ENCODE results near the gene RNF11. TPM values are rescaled to one million over a fixed set of nuclear protein-coding genes. Genes with fewer than 3 reads are reported as not detected.
"Not testable (repeated sequence)": the region's sequence is repeated elsewhere in the genome, so short reads cannot be mapped to it uniquely, and the experiment has no call there.

Gene RNF11
- total RNA-seq, 3 donors from 2014 or later = 29.7 to 33.3 (median 30.3) TPM

DNA sequence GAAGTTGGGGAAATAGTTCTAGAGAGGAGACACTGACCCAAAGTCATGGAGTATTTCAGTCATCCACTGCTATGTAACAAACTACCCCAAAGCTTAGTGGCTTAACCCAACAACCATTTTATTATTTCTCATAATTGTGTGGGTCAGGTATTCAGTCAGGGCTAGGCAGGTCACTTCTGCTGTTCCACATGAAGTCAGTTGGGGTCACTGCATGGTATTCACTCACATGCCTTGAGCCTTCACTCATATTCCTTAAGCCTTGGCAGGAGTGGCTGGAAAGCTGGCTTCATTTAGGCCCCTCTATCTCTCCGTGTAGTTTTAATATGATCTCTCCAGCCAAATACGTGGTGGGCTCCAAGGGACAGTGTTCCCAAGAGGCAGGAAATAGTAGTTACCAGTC, 17.5 kb upstream of the RNF11 start:
- Mint-ChIP-seq H3K27me3 (ENCODE audit: low read depth) (no peaks in the 10 kb centered on the region), H3K4me3 (no peak overlapping the region), H3K9me3 (no peaks in the 10 kb centered on the region), H3K4me1 (ENCODE audit: low read depth) (peaks cover 17% of the 10 kb centered on the region), H3K36me3 (ENCODE audit: insufficient read depth) (no peaks in the 10 kb centered on the region)
- ATAC-seq = no peak
- DNase-seq = no peak

GRCh38 chr1:51219022-51219421, 17.1 kb upstream of the RNF11 start:
- no peak for DNase-seq
- Mint-ChIP-seq H3K36me3 (ENCODE audit: insufficient read depth) (no peaks in the 10 kb centered on the region), H3K27me3 (ENCODE audit: low read depth) (no peaks in the 10 kb centered on the region), H3K9me3 (no peaks in the 10 kb centered on the region), H3K4me3 (no peak overlapping the region), H3K4me1 (ENCODE audit: low read depth) (peaks cover 17% of the 10 kb centered on the region)
- no peak for ATAC-seq

GRCh38 chr1:51221529-51221928, 14.5 kb upstream of the RNF11 start:
- H3K9me3 Mint-ChIP-seq; H3K4me1 Mint-ChIP-seq (ENCODE audit: low read depth); DNase-seq; H3K4me3 Mint-ChIP-seq; H3K27me3 Mint-ChIP-seq (ENCODE audit: low read depth); ATAC-seq; H3K36me3 Mint-ChIP-seq (ENCODE audit: insufficient read depth): not testable (repeated sequence)

- Mint-ChIP-seq H3K4me3 (no peak overlapping the region), H3K27me3 (ENCODE audit: low read depth) (peaks cover 2% of the 10 kb centered on the region), H3K36me3 (ENCODE audit: insufficient read depth) (no peaks in the 10 kb centered on the region), H3K4me1 (ENCODE audit: low read depth) (no peaks in the 10 kb centered on the region), H3K9me3 (no peaks in the 10 kb centered on the region)
- ATAC-seq = no peak
- DNase-seq = no peak
These were observed 13.8 kb upstream of the RNF11 start for GRCh38 chr1:51222136-51222787.

GRCh38 chr1:51222809-51223208, 13.3 kb upstream of the RNF11 start:
- no peak for DNase-seq
- Mint-ChIP-seq H3K4me3 (no peak overlapping the region), H3K27me3 (ENCODE audit: low read depth) (peaks cover 2% of the 10 kb centered on the region), H3K4me1 (ENCODE audit: low read depth) (no peaks in the 10 kb centered on the region), H3K36me3 (ENCODE audit: insufficient read depth) (no peaks in the 10 kb centered on the region), H3K9me3 (no peaks in the 10 kb centered on the region)
- no peak for ATAC-seq

DNA sequence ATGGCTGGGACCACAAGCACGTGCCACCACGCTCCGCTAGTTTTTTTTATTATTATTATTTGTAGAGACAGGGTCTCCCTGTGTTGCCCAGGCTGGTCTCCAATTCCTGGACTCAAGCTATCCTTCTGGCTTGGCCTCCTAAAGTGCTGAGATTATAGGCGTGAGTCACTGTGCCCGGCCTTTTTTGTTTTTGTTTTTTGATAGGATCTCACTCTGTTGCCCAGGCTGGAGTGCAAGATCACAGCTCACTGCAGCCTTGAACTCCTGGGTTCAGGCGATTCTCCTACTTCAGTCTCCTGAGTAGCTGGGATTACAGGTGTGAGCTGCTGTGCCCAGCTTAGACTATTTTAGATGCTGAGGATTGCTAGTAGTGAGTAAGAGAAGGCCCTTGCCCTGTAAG, 11.8 kb upstream of the RNF11 start:
- no peaks in the 10 kb centered on the region for H3K9me3 Mint-ChIP-seq
- H3K36me3 Mint-ChIP-seq (ENCODE audit: insufficient read depth) = no peaks in the 10 kb centered on the region
- H3K4me1 Mint-ChIP-seq (ENCODE audit: low read depth) = no peaks in the 10 kb centered on the region
- ATAC-seq = no peak
- no peak overlapping the region for H3K4me3 Mint-ChIP-seq
- H3K27me3 Mint-ChIP-seq (ENCODE audit: low read depth) = peaks cover 2% of the 10 kb centered on the region
- DNase-seq = no peak

GRCh38 chr1:51227231-51227960, 8.7 kb upstream of the RNF11 start:
- H3K27me3 Mint-ChIP-seq (ENCODE audit: low read depth); ATAC-seq; H3K4me3 Mint-ChIP-seq; H3K9me3 Mint-ChIP-seq; H3K4me1 Mint-ChIP-seq (ENCODE audit: low read depth); DNase-seq; H3K36me3 Mint-ChIP-seq (ENCODE audit: insufficient read depth): not testable (repeated sequence)

DNA sequence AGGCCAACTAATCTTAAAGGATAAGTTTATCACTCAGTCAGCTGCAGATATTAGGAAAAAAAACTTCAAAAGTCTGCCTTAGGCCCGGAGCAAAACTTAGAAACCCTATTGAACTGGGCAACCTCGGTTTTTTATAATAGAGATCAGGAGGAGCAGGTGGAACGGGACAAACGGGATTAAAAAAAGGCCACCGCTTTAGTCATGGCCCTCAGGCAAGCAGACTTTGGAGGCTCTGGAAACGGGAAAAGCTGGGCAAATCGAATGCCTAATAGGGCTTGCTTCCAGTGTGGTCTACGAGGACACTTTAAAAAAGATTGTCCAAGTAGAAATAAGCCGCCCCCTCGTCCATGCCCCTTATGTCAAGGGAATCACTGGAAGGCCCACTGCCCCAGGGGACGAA, 7.6 kb upstream of the RNF11 start:
- H3K4me3 Mint-ChIP-seq; H3K9me3 Mint-ChIP-seq; ATAC-seq; H3K27me3 Mint-ChIP-seq (ENCODE audit: low read depth); DNase-seq; H3K4me1 Mint-ChIP-seq (ENCODE audit: low read depth); H3K36me3 Mint-ChIP-seq (ENCODE audit: insufficient read depth): not testable (repeated sequence)

DNA sequence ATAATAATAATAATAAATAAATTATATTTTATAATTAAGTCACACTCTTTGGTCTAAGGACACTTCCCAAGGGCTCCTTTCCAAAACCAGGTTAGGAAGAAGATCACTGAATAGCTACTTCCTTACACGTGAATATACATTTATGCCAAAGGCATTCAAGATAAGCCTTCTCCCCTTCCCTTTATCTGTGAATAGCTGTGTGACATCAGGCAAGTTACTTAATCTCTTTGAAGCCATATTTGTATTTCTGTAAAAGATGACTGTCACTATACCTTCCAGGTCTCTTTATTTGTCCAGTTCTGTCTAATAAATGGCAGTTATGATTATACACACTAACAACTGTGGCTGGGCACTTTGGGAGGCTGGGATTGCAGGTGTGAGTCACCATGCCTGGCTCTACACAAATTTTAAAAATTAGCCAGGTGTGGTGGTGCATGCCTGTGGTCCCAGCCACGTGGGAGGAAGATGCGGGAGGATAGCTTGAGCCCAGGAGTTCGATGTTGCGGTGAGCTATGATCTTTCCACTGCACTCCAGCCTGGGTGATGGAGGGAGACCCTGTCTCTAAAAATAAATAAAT, 5.5 kb upstream of the RNF11 start:
- H3K36me3 Mint-ChIP-seq (ENCODE audit: insufficient read depth) = no peaks in the 10 kb centered on the region
- no peaks in the 10 kb centered on the region for H3K9me3 Mint-ChIP-seq
- no peak overlapping the region for H3K4me3 Mint-ChIP-seq
- ATAC-seq = no peak
- DNase-seq = no peak
- H3K4me1 Mint-ChIP-seq (ENCODE audit: low read depth) = peaks cover 14% of the 10 kb centered on the region
- H3K27me3 Mint-ChIP-seq (ENCODE audit: low read depth) = peaks cover 2% of the 10 kb centered on the region

DNA sequence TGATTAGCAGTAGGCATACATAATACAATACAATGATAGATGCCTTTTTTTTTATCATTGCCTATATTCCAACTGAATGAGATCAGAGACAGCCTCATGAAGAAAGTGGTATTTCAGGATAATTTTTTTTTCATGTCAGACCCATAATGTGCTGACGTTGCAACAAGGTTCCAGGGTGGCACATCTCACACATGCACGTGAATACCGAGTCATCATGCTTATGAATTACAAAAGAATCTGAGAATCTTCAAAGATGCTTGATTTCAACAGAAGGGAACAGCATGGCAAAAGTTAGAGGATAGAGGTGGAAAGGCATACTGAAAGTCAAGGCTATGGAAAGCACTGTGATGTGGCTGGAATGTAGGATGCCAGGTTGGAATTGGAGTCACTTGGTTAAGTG, 5.0 kb upstream of the RNF11 start:
- no peaks in the 10 kb centered on the region for H3K9me3 Mint-ChIP-seq
- H3K4me1 Mint-ChIP-seq (ENCODE audit: low read depth) = peaks cover 18% of the 10 kb centered on the region
- no peak overlapping the region for H3K4me3 Mint-ChIP-seq
- DNase-seq = no peak
- ATAC-seq = no peak
- H3K27me3 Mint-ChIP-seq (ENCODE audit: low read depth) = peaks cover 2% of the 10 kb centered on the region
- no peaks in the 10 kb centered on the region for H3K36me3 Mint-ChIP-seq (ENCODE audit: insufficient read depth)

GRCh38 chr1:51231896-51232295, 4.2 kb upstream of the RNF11 start:
- Mint-ChIP-seq H3K9me3 (no peaks in the 10 kb centered on the region), H3K36me3 (ENCODE audit: insufficient read depth) (no peaks in the 10 kb centered on the region), H3K4me3 (no peak overlapping the region), H3K4me1 (ENCODE audit: low read depth) (peaks cover 18% of the 10 kb centered on the region), H3K27me3 (ENCODE audit: low read depth) (peaks cover 1% of the 10 kb centered on the region)
- DNase-seq = no peak
- no peak for ATAC-seq

- H3K9me3 Mint-ChIP-seq; H3K4me3 Mint-ChIP-seq; H3K36me3 Mint-ChIP-seq (ENCODE audit: insufficient read depth); H3K27me3 Mint-ChIP-seq (ENCODE audit: low read depth); ATAC-seq; DNase-seq: not testable (repeated sequence)
- peaks cover 22% of the 10 kb centered on the region for H3K4me1 Mint-ChIP-seq (ENCODE audit: low read depth)
These were observed 1.8 kb upstream of the RNF11 start for GRCh38 chr1:51234236-51234635.

DNA sequence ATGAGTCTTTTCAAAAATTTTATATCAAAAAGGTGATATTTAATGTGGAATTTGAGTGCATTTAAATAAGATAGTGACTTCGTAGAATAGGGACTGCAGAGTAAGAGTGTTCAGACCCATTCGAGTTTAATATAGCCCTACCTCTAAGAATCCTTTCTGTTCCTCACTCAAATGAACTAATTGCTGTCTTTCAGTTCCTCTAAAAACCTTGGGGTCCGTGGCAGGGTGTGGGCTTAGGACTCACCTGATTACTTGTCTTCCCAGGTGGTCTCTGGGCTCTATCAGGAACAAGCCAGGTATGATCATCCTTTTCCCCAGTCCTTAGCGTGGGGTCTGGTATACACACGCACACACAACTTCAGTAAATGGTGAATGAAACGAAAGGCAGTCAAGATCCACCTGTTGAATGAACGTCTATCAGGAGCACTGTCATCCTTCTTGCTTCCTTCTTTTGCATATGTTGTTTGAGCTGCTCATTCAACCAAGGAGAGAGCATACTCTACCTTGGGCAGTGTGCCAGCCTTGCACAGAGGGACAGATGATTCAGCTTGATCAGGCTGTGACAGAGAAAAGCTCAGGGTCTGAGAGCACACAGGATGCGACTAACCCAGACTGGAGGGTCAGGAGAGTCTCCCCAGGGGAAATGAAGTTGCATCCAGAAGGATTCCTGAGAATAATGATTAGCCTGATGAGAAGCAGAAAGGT, 1.2 kb upstream of the RNF11 start:
- H3K4me3 Mint-ChIP-seq = peak overlapping the region; percentile 97
- peaks cover 28% of the 10 kb centered on the region for H3K4me1 Mint-ChIP-seq (ENCODE audit: low read depth)
- H3K36me3 Mint-ChIP-seq (ENCODE audit: insufficient read depth) = no peaks in the 10 kb centered on the region
- H3K9me3 Mint-ChIP-seq = no peaks in the 10 kb centered on the region
- no peaks in the 10 kb centered on the region for H3K27me3 Mint-ChIP-seq (ENCODE audit: low read depth)
- DNase-seq (peak; percentile 49), ATAC-seq (no peak)

DNA sequence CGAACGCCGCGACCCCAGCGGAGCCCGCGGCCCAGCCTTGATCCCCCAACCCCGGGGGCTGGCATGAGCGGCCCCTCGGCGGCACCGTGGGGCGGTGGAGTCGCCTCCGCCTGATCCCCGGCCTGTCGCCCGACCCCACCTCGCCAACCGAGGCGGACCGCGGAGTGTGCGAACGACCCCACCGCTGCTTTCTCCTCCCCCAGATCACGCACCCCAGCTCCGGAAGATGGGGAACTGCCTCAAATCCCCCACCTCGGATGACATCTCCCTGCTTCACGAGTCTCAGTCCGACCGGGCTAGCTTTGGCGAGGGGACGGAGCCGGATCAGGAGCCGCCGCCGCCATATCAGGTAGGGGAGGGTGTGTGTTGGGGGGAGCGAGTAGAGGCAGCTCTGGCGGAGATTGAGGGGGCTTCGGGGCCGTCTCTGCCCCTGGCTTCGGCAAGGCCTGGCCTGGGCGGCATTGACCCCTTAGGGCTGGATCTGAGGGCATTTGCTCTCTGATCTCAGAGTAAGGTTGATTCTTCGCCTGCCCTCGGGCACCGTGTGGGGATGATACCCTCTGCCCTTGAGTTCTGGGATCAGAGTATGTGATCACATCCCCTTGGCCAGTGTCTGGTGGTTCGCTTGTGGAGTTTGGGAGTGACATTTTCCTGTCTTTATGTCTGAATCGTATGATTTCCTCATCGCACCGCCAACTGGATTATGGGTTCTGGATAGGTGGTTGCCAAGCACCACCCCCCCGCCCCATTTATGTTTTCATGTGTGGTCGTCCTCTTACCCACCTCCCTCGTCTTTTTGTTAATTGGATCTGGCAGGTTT, 668 bp downstream of the RNF11 start:
- Mint-ChIP-seq H3K9me3 (no peaks in the 10 kb centered on the region), H3K27me3 (ENCODE audit: low read depth) (no peaks in the 10 kb centered on the region), H3K4me1 (ENCODE audit: low read depth) (peaks cover 45% of the 10 kb centered on the region), H3K4me3 (no peak overlapping the region), H3K36me3 (ENCODE audit: insufficient read depth) (no peaks in the 10 kb centered on the region)
- DNase-seq (peak; percentile 24), ATAC-seq (peak; percentile 40 to 51)
